HG03378 (cell line): Measurements from ENCODE around the gene NOL7.

ENCODE experiments used
- ATAC-seq: cut with Tn5 transposase; IDR thresholded peaks from one replicate; pipeline ENCODE4 v1.9.1; 2021; ENCODE audit warnings: mild to moderate bottlenecking, moderate library complexity; ENCODE audit not compliant: unreplicated experiment

Gene NOL7

DNA sequence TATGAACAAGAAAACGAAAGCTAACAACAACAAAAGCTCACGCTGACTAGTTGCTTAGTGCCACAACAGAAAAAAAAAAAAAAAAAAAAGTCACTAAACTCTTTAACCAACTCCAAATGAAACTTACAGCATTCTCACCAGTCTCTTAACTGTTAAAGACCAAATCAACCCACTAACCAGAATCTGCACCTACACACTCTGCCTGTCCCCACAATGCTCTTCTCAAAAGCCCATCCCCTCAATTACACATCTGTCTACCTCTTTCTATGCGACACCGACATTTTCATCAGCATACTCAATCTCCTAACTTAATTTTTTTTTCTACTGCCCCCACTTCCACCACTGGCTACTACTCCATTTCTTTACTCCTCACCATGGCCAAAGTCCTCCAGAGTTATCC, 34.3 kb downstream of the NOL7 start:
- ATAC-seq, result no peak

DNA sequence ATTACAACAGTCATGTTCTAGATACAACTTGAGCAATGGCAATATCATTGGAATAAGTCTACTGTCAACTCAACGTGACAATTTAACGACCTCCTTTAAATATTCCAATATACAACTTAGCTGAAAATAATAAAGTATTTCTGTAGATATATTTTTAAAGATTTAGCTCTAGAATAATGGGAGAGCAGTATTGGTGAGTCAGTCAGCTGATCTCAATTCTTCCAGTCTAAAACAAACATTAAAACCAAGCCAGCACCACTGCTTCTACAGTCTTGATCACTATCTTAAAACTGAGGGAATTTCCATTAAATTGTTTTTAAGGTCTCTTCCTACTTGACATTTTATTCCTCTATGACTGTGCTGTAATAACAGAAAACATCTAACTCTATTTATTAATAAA, 38.2 kb downstream of the NOL7 start:
- no peak for ATAC-seq

DNA sequence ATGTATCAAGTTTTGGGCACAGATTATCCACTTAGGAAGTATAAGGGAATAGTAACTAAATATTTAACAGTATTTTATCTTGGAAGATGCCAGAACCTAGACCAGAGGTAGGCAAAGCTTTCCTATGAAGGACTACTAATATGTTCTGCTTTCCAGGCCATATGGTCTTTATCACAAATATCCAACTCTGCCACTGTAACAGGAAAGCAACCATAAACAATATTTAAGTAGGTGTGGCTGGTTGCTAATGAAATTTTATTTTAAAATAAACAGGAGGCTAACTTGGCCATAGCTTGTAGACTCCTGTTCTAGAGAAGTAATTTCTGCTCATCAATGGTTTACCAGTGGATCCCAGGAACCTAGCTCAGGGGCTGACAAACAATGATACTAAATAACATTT, 39.4 kb downstream of the NOL7 start:
- ATAC-seq, result no peak

DNA sequence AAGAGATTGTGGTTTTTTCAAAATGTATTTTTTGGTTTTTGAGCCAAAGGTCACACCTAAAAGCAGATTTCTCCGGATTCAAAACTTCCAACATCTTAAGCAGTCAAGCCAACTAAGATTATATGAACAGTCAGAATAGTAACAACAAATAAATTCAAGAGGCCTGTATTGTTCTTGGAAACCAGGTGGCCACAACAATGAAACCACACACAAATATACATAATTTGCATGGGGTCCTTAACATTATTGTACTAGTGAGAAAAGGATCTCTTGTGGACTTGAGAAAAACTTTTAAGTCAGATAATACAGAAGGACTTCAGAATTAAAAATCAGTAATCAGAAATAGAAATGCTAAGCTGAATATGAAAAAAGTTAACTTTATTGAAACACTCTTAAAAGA, 40.6 kb downstream of the NOL7 start:
- no peak for ATAC-seq

DNA sequence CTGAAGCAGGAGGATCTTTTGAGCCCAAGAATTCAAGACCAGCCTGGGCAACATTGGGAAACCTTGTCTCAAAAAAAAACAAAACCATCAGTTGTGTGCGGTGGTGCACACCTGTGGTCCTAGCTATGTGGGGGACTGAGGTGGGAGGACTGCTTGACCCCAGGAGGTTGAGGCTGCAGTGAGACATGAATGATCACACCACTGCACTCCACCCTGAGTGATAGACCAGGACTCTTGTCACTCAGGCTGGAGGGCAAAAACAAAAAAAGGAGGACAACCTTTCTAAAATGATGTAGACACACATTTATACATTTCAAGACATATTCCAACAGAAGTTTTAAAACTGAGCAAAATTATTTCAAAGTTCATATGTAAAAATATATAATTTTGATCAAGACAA, 45.1 kb downstream of the NOL7 start:
- ATAC-seq, result no peak

DNA sequence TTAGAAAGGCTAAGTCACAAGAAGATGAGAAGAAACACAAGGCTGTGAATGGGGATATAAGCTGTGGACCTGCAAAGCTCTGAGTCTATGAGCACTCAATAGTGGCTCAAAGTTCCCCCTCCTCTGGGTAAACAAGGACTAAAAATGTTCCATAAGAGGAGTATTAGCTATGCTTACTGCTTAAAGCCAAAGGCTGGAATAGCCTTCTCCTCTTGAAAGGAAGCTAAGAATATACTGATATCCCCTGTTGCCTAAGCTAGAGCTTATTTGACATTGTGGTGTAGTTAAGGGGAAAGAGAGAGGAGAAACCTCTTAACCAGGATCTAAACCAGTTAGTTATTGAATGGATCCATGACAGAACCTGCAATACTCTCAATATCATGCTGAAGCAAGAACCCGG, 45.8 kb downstream of the NOL7 start:
- ATAC-seq, result no peak

DNA sequence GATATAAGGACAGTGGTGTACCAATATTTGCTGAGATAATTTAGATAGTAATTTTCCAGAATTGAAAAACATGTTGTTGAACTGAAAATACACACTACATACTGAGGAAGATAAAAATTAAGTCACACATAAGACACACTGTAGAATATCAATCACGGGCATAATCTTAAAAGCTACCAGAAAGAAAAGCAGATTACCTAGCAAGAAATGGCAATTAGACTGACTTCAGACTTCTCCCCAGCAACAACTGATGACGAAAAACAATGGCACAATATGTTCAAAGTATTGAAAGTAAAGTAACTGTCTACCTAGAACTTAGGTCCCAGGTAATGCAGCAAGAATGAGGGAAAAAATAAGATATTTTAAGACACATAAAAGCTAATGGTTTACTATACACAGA, 46.5 kb downstream of the NOL7 start:
- no peak for ATAC-seq

DNA sequence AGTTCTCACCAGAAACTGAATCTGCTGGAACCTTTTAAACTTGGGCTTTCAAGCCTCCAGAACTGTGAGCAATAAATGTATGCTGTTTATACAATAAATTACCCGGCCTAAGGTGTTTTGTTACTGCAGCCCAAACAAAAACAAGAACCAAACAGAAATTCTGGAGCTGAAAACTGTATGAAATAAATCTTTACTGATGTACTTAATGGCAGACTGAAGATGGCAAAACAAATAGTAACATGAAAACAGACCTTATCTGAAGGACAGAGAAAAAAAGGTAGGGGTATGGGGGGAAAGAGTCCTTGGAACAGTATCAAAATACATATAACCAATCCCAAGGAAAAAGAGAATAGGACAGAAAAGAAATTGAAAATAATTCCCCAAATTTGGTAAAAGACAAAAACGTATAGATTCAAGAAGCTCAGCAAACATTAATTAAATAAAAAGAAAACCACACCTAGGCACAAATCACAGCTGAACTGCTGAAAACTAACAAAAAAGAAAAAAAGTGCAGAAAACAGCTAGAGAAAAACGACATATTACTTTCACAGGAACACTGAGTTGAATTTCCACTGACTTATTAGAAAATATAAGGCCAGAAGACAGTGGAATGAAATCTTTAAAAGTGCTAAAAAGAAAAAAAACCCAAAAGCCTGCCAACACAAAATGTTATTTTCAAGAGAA, 47.7 kb downstream of the NOL7 start:
- ATAC-seq, result no peak

DNA sequence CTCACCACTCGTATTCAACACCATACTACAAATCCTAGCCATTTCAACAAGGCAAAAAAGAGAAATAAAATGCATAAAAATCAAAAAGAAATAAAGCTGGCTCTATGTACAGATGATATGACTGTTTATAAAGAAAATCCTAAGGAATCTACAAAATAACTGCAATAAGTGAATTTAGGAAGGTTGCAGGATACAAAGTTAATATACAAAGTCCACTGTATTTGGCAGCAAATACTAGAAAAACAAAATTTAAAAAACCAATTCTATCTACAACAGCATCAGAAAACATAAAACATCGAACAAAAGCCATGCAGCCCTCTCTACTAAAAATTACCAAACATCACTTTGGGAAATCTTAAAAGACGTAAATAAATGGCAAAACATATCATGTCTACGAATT, 48.9 kb downstream of the NOL7 start:
- ATAC-seq, result no peak

DNA sequence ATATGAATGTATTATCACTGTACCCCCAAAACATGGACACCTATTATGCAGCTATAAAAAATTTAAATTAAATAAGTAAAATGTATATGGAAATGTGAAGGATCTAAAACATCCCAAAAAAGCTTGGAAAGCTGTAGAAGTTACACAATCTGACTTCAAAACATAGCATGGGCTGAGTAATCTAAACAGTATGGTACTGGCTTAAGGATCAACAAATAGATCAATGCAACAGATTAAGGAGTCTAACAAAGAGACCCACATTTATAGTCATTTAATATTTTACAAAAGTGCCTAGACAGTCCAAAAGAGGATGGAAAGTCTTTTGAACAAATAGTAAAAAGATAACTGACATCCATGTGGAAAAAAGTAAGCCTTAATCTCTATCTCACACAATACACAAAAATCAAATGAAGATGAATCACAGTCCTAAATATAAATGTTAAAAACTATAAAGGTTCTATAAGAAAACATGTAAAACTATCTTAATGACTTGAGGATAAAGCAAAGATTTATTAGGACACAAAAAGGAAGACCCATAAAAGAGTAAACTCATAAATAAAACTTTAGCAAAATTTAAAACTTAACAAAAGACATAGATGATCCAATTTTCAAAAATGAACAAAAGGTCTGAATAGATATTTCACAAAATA, 49.7 kb downstream of the NOL7 start:
- no peak for ATAC-seq

DNA sequence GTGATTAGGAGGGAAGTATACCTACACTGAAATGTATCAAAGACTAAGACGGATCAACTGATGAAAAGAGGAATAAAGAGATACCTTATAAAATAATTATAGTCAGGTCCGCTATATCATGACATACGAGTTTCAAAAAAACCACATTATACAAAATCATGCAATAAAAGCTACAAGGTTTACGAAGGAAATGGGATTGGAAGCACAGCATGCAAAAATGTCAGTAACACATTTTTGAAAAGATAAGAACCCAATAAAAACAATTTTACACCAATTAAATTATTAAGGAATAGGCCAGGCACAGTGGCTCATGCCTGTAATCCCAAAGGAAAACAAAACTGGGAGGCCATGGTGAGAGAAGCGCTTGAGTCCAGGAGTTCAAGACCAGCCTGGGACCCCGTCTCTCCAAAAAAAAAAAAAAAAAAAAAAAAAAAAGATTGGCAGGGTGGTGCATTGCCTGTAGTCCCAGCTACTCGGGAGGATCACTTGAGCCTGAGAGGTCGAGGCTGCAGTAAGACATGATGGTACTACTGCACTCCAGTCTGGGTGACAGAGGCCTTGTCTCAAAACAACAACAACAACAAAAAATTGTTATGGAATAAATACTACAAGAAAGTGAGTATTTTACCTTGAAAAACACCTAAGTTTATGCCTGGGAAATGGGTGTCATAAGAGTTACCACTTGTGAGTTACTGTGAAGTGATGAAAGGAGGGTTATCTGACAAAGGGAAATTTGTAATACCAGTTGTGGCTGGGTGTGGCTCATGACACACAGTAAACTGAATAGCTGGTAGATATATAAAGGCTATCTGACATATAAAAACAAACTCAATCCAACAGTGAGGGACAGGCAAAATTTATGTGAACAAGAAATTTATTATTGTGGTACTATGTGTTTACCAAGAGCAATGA, 51.3 kb downstream of the NOL7 start:
- ATAC-seq, result no peak

DNA sequence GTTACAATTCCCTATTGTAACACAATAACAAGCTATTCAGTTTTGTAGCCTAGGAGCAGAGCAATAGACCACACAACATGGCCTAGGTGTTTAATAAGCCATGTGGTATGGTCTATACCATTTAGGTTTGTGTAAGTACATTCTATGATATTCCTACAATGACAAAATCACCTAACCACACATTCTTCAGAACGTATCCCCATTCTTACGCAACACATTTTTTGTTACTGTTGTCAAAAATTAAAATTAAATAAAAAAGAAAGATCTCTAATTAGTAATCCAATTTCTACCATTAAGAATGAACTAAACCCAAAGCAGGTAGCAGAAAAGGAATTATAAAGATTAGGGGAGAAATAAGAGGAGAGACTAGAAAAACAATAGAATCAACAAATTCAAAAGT, 52.5 kb downstream of the NOL7 start:
- no peak for ATAC-seq

DNA sequence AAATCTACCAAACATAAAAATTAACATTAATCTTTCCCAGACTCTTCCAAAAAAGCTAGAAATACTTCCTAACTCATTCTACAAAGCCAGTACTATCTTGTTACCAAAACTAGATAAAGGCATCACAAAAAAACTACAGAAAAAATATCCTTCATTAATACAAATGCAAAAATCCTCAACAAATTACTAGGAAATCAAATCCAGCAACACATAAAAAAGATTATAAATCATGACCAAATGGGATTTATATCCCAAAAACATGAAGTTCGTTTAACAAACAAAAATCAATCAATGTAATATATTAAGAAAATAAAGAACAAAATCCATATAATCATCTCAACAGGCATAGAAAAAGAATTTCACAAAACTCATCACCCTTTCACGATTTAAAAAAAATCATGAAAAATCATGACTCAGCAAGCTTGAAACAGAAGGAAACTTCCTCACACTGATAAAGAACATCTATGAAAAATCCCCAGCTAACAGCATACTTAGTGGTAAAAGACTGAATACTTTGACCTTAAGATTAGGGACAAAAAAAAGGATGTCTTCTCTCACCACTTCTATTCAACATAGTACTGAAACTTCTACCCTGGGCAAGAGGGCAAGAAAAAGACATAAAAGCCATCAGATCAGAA, 53.3 kb downstream of the NOL7 start:
- peak; percentile 72 for ATAC-seq

DNA sequence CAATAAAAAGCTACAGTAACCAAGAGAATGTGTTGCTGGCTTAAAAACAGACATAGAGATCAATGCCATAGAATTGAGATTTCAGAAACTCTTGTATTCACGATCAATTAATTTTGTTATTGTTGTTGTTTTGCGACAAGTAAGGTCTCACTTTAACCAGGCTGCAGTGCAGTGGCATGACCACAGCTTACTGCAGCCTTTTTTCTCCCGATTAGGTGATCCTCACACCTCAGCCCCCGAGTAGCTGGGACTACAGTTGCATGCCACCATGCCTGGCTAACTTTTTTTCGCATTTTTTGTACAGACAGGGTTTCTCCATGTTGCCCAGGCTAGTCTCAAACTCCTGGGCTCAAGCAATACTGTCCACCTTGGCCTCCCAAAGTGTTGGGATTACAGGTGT, 54.3 kb downstream of the NOL7 start:
- no peak for ATAC-seq
